SK-N-MC (cell line): ENCODE measurements around the gene CXCR6.

Experiments
- EZH2 ChIP-seq: fragments of 200-600 bp; sonication (generic); IDR thresholded peaks from one replicate; pipeline ENCODE4 v1.6.1; 2017; ENCODE audit warnings: antibody characterized with exemption
- POLR2AphosphoS5 ChIP-seq: IDR thresholded peaks from 2 replicates; pipeline ENCODE4 v1.6.1; 2012; ENCODE audit warnings: mild to moderate bottlenecking, low read depth, low read length, borderline replicate concordance

DNA sequence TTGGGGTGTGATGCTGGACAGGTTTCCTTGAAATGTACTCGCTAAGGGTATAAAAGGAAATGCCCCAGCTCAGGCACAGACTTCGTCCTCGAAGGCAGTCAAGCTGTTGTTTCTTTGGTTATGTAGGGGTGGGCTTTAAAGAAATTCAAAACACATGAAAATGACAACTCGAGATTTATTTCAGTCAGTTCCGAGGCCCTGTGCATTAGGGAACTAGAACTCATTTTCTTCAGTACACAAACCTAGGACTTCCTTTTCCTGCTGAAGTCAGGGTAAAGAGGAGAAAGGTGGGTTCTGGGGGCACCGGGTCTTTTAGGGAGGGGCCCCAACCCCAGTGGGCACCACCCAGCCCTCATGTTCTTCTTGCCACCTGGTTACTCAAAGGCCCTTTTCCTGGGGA lies 49.2 kb upstream of the CXCR6 start:
- no peak for TF ChIP-seq EZH2
- no peak for TF ChIP-seq POLR2AphosphoS5
